PFSK-1 (cell line): ENCODE data around the gene ANXA8.

Experiments
- FOXP2 ChIP-seq: optimal IDR thresholded peaks from 2 replicates; pipeline ENCODE3; 2011; ENCODE audit warnings: borderline replicate concordance, control low read depth, inconsistent platforms; ENCODE audit not compliant: insufficient read depth; ENCODE audit errors: extremely low read length, extremely low read depth
- POLR2AphosphoS5 ChIP-seq: IDR thresholded peaks from 2 replicates; pipeline ENCODE4 v1.6.1; 2012; ENCODE audit warnings: low read depth, mild to moderate bottlenecking, control low read depth, low read length, moderate library complexity
- SIN3A ChIP-seq: IDR thresholded peaks from 2 replicates; pipeline ENCODE4 v1.6.1; 2012; ENCODE audit warnings: mild to moderate bottlenecking, low read length, moderate library complexity, borderline replicate concordance; ENCODE audit not compliant: insufficient read depth
- TAF1 ChIP-seq: IDR thresholded peaks from 2 replicates; pipeline ENCODE4 v1.6.1; 2012; ENCODE audit warnings: low read length, control low read depth, borderline replicate concordance; ENCODE audit not compliant: insufficient read depth
- TF ChIP-seq, protein P1 (sequence below), 2 experiments: IDR thresholded peaks; 2 replicates each; pipeline versions ENCODE4 v1.6.1 to v1.8.0; 2011 to 2012; ENCODE audit warnings: low read depth in 2 of 2, low read length in 2 of 2, control low read depth in 1 of 2, inconsistent platforms in 1 of 2, mild to moderate bottlenecking in 1 of 2, moderate library complexity in 1 of 2; ENCODE audit not compliant: insufficient read depth in 1 of 2

ANXA8 gene

DNA sequence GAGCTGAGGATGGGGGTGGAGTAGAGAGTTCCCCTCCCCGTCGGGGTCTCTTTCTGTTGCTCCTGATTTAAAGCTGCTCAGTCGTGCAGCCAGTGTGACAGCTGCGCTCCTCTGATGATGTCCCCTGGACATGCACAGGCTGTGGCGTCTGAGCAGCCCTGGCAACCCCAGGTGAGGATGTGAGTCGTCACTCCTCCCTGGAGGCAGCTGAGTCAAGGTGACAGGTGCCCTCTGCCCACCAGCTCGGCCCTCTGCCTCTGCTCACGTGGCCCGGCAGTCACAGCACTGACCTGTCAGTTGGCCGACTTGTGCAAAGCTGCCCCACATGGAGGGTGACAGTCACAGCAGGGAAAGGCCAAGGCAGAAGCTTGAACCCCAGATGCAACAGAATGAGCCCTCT lies 33.9 kb downstream of the ANXA8 start:
- TF ChIP-seq SIN3A: no peak
- TF ChIP-seq FOXP2: no peak
- TF ChIP-seq TAF1: no peak
- TF ChIP-seq, protein P1, sequence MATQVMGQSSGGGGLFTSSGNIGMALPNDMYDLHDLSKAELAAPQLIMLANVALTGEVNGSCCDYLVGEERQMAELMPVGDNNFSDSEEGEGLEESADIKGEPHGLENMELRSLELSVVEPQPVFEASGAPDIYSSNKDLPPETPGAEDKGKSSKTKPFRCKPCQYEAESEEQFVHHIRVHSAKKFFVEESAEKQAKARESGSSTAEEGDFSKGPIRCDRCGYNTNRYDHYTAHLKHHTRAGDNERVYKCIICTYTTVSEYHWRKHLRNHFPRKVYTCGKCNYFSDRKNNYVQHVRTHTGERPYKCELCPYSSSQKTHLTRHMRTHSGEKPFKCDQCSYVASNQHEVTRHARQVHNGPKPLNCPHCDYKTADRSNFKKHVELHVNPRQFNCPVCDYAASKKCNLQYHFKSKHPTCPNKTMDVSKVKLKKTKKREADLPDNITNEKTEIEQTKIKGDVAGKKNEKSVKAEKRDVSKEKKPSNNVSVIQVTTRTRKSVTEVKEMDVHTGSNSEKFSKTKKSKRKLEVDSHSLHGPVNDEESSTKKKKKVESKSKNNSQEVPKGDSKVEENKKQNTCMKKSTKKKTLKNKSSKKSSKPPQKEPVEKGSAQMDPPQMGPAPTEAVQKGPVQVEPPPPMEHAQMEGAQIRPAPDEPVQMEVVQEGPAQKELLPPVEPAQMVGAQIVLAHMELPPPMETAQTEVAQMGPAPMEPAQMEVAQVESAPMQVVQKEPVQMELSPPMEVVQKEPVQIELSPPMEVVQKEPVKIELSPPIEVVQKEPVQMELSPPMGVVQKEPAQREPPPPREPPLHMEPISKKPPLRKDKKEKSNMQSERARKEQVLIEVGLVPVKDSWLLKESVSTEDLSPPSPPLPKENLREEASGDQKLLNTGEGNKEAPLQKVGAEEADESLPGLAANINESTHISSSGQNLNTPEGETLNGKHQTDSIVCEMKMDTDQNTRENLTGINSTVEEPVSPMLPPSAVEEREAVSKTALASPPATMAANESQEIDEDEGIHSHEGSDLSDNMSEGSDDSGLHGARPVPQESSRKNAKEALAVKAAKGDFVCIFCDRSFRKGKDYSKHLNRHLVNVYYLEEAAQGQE (IDR thresholded peaks at IDR 0.05; ENCODE audit: insufficient read depth in 1 of 2, low read depth in 2 of 2, low read length in 2 of 2): no peak
- no peak for TF ChIP-seq POLR2AphosphoS5

DNA sequence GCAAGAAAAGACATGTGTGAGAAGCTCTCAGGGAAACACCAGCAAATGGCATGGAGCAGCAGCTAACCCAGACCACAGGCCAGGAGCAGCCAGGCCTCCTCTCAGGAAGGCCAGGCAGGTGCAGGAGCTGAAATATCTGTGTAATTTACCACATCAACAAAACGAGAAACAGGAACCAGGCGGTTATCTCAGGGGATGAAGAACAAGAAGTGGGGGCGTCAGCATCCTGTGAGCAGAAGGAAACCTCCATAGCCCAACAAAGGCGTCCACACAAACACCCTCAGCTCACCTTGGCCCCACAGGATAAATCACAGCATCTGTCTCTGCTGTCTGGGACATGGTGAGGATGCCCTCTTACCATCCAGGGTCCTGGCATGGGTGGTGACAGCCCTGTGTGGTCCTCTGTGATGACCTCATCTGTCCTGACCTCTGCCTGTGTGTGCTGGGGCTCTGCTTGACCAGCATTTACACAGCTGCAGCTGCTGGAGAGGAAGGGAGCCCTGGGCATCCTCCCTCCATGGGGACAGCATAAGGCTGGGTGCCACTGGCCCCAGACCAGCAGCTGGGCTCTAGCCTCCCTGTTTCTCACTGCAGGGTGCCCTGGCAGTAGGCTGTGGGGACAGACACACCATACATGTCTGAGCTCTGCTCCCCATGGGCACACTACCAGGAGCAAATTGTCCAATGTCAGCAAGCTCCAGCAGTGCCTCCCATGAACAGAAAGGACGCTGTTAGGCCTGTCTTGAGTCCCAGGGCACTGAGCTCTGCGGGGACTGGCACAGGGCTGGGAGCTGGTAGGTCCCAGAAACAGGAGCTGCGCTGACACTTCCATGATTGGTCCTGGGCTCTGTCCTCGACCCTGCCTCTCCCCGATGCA lies 34.6 kb downstream of the ANXA8 start:
- no peak for TF ChIP-seq POLR2AphosphoS5
- TF ChIP-seq FOXP2: no peak
- TF ChIP-seq TAF1: no peak
- TF ChIP-seq SIN3A: no peak
- TF ChIP-seq, protein P1 (IDR thresholded peaks at IDR 0.05; ENCODE audit: insufficient read depth in 1 of 2, low read depth in 2 of 2, low read length in 2 of 2): no peak

DNA sequence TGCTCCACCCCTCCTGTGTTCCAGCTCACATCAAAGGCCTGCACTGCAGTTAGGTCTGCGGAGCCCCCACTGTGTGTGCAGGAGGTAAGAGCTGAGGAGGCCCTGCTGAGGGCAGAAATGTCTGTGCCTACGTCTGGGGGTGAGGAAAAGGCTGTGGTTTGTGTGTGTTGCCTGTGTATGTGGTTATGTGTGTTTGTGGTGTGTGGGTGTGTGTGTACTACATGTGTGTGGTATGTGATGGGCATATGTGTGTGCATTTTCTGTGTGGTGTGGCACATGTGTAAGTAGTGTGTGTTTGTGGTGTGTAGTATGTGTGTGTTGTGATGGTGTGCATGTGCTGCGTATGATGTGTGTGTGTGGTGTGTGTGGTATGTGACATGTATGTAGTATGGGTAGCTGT lies 36.2 kb downstream of the ANXA8 start:
- no peak for TF ChIP-seq FOXP2
- TF ChIP-seq TAF1: no peak
- no peak for TF ChIP-seq POLR2AphosphoS5
- TF ChIP-seq, protein P1 (IDR thresholded peaks at IDR 0.05; ENCODE audit: insufficient read depth in 1 of 2, low read depth in 2 of 2, low read length in 2 of 2): no peak
- no peak for TF ChIP-seq SIN3A

DNA sequence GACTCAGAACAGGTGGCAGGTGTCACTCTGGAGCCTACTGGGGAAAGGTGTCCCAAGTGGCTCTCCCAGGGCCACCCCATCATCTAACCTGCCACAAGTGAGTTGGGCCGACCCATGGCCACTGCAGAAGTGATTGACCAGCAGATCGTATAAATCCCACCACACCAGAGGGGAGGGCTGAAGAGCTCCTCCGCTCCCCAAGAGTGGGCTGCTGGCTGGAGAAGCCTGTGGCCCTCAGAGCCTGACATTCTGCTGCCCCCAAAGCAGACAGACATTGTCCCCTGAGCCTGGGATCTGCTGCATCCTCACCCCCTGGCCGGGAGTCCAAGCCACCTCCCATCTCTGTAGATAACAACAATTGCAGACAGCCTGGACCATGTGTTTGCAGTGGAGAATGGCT lies 36.7 kb downstream of the ANXA8 start:
- TF ChIP-seq, protein P1 (IDR thresholded peaks at IDR 0.05; ENCODE audit: insufficient read depth in 1 of 2, low read depth in 2 of 2, low read length in 2 of 2): no peak
- TF ChIP-seq SIN3A: no peak
- TF ChIP-seq TAF1: no peak
- TF ChIP-seq FOXP2: no peak
- TF ChIP-seq POLR2AphosphoS5: no peak

DNA sequence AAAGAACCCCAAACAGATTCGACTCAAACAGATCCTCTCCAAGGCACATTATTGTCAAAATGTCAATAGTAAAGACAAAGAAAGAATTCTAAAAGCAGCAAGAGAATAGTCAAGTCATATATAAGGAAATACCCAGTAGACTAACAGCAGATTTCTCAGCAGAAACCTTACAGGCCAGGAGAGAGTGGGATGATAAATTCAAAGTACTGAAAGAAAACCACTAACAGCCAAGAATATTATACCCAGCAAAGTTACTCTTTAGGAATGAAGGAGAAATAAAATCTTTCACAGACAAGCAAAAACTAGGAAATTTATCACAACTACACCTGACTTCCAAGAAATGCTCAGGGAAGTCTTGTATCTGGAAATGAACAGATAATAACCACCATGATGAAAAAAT lies 38.2 kb downstream of the ANXA8 start:
- TF ChIP-seq, protein P1 (IDR thresholded peaks at IDR 0.05; ENCODE audit: insufficient read depth in 1 of 2, low read depth in 2 of 2, low read length in 2 of 2): no peak
- TF ChIP-seq POLR2AphosphoS5: no peak
- no peak for TF ChIP-seq FOXP2
- no peak for TF ChIP-seq TAF1
- TF ChIP-seq SIN3A: no peak
